ENCODE measurements around the gene MYH11. TPM values are rescaled to one million over a fixed set of nuclear protein-coding genes. Genes with fewer than 3 reads are reported as not detected.

Gene MYH11
- total RNA-seq, 6 donors from 2014 or later, result 33.6 to 224 (median 87.4) TPM

- H3K36me3 ChIP-seq, result peaks cover 4 to 25% (median 16%) of the 10 kb centered on the region in 4 donors
- H3K27ac ChIP-seq, result no peak overlapping the region
- WGBS, 2 donors, result 91 to 95% methylated on average over 5 of the region's 5 CpGs
- no peaks in the 10 kb centered on the region for H3K27me3 ChIP-seq
- H3K4me3 ChIP-seq, result no peak overlapping the region
- TF ChIP-seq POLR2A (IDR thresholded peaks at IDR 0.05), result no peak
- TF ChIP-seq POLR2AphosphoS5 (IDR thresholded peaks at IDR 0.05), result no peak
- TF ChIP-seq EP300 (IDR thresholded peaks at IDR 0.05), result no peak
- TF ChIP-seq, protein P1, sequence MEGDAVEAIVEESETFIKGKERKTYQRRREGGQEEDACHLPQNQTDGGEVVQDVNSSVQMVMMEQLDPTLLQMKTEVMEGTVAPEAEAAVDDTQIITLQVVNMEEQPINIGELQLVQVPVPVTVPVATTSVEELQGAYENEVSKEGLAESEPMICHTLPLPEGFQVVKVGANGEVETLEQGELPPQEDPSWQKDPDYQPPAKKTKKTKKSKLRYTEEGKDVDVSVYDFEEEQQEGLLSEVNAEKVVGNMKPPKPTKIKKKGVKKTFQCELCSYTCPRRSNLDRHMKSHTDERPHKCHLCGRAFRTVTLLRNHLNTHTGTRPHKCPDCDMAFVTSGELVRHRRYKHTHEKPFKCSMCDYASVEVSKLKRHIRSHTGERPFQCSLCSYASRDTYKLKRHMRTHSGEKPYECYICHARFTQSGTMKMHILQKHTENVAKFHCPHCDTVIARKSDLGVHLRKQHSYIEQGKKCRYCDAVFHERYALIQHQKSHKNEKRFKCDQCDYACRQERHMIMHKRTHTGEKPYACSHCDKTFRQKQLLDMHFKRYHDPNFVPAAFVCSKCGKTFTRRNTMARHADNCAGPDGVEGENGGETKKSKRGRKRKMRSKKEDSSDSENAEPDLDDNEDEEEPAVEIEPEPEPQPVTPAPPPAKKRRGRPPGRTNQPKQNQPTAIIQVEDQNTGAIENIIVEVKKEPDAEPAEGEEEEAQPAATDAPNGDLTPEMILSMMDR (IDR thresholded peaks at IDR 0.05), result no peak
- DNase-seq (no peak), ATAC-seq (ENCODE audit: low FRiP score in 2 of 2) (no peak)
- H3K9me3 ChIP-seq, result no peaks in the 10 kb centered on the region
- H3K4me1 ChIP-seq, result peaks cover 13 to 33% (median 20%) of the 10 kb centered on the region in 4 donors
Observed at GRCh38 chr16:15885560-15886001, 28.8 kb upstream of the MYH11 start.

- 97 to 100% methylated on average over 3 of the region's 3 CpGs for WGBS, 2 donors
- Histone ChIP-seq H3K27me3 (no peaks in the 10 kb centered on the region), H3K27ac (no peak overlapping the region), H3K4me3 (no peak overlapping the region), H3K4me1 (peaks cover 10 to 31% (median 15%) of the 10 kb centered on the region in 4 donors), H3K36me3 (peaks cover 4 to 38% (median 18%) of the 10 kb centered on the region in 4 donors), H3K9me3 (no peaks in the 10 kb centered on the region)
- DNase-seq (no peak), ATAC-seq (ENCODE audit: low FRiP score in 2 of 2) (no peak)
- TF ChIP-seq POLR2A (IDR thresholded peaks at IDR 0.05) (no peak), EP300 (IDR thresholded peaks at IDR 0.05) (no peak), POLR2AphosphoS5 (IDR thresholded peaks at IDR 0.05) (no peak)
Observed at GRCh38 chr16:15882563-15882962, 25.7 kb upstream of the MYH11 start.

DNA sequence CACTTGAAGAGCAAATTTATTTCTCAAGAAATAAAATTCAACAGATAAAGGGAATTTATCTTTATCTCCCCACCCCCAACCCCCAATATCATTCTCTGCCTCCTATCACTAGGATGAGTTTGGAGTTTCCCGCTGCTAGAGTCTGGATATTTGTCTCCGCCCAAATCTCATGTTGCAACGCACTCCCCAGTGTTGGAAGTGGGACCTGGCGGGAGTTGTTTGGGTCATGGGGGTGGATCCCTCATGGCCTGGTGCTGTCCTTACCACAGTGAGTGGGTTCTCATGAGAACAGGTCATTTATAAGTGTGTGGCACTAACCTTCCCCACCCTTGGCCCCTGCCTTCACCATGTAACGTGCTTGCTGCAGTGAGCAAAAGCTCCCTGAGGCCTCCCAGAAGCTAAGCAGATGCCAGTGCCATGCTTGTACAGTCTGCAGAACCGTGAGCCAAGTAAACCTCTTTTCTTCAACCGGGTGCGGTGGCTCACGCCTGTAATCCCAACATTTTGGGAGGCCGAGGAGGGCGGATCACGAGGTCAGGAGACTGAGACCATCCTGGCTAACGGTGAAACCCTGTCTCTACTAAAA is 25.1 kb upstream of the MYH11 start:
- ATAC-seq (ENCODE audit: low FRiP score in 2 of 2) (no peak), DNase-seq (no peak)
- 82 to 89% methylated on average over 6 to 13 of the region's 13 CpGs for WGBS, 2 donors
- Histone ChIP-seq H3K4me3 (no peak overlapping the region), H3K36me3 (peaks cover 4 to 44% (median 21%) of the 10 kb centered on the region in 4 donors), H3K27ac (no peak overlapping the region), H3K9me3 (no peaks in the 10 kb centered on the region), H3K27me3 (no peaks in the 10 kb centered on the region), H3K4me1 (peaks cover 3 to 24% (median 9%) of the 10 kb centered on the region in 4 donors)
- TF ChIP-seq, protein P1 (IDR thresholded peaks at IDR 0.05), result no peak

- WGBS, 2 donors, result 81 to 82% methylated on average over 5 of the region's 5 CpGs
- H3K9me3 ChIP-seq, result no peaks in the 10 kb centered on the region
- no peak for TF ChIP-seq EP300 (IDR thresholded peaks at IDR 0.05)
- TF ChIP-seq, protein P1 (IDR thresholded peaks at IDR 0.05), result no peak
- TF ChIP-seq POLR2AphosphoS5 (IDR thresholded peaks at IDR 0.05), result no peak
- no peak for TF ChIP-seq POLR2A (IDR thresholded peaks at IDR 0.05)
- no peak overlapping the region for H3K4me3 ChIP-seq
- H3K27me3 ChIP-seq, result no peaks in the 10 kb centered on the region
- H3K27ac ChIP-seq, result peak overlapping the region in 1 of 4 donors; percentile 42
- ATAC-seq (ENCODE audit: low FRiP score in 2 of 2), result no peak
- H3K36me3 ChIP-seq, result peaks cover 4 to 53% (median 24%) of the 10 kb centered on the region in 4 donors
- peaks cover 0 to 12% (median 3%) of the 10 kb centered on the region in 4 donors for H3K4me1 ChIP-seq
- DNase-seq, result no peak
Observed at GRCh38 chr16:15880434-15881308, 23.8 kb upstream of the MYH11 start.

DNA sequence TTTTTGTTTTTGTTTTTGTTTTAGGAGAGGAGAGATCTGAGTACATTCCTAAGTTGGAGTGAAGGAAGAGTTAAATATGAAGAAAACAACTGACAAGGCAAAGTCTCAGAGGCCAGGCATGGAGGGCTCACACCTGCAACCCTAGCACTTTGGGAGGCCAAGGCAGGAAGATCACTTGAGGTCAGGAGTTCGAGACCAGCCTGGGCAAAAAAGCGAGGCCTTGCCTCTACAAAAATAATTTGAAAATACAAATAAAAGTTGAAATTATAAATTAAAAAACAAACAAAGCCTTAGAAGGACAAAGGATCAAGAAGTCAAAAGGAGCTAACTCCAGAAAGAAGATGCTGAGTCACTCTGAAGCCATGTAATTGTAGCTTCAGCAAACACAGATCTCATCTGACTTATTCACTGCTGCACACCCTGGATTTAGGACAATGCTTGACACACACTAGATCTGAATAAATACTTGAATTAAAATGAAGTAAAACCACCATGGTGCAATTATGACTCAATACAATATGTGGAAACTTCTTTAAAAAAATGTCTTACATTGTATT is 22.5 kb upstream of the MYH11 start:
- Histone ChIP-seq H3K36me3 (peaks cover 4 to 58% (median 24%) of the 10 kb centered on the region in 4 donors), H3K9me3 (no peaks in the 10 kb centered on the region), H3K27ac (peak overlapping the region in 2 of 4 donors; percentile 9 to 54), H3K4me3 (no peak overlapping the region), H3K4me1 (peaks cover 5 to 15% (median 6%) of the 10 kb centered on the region in 4 donors), H3K27me3 (no peaks in the 10 kb centered on the region)
- TF ChIP-seq POLR2AphosphoS5 (IDR thresholded peaks at IDR 0.05) (no peak), EP300 (IDR thresholded peaks at IDR 0.05) (no peak), POLR2A (IDR thresholded peaks at IDR 0.05) (no peak)
- TF ChIP-seq, protein P1 (IDR thresholded peaks at IDR 0.05), result no peak
- 90 to 91% methylated on average over 2 of the region's 2 CpGs for WGBS, 2 donors
- ATAC-seq (ENCODE audit: low FRiP score in 2 of 2) (peak in 1 of 2 donors; percentile 40), DNase-seq (no peak)
